ENCODE results near the gene ING5.

DNA sequence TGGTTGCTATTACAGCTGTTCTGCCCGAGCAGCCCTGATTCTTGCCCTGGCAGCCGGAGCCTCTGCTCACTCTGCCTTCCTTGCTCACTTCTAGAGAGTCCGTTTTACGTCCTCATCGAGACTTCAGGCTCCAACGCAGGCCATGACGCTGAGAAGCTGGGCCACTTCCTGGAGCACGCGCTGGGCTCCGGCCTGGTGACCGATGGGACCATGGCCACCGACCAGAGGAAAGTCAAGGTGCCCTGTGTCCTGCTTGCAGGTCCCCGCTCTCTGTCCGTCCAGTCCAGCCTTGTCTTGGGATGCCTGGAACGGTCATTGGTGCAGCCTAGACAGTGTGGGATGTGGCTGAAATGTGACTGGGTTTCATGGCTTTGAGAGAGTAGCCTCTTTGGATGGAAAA, 49.3 kb downstream of the ING5 start:
- TF ChIP-seq EZH2phosphoT487 (conservative IDR thresholded peaks at IDR 0.05; ENCODE audit: low read length), result no peak
- TF ChIP-seq, protein P1, sequence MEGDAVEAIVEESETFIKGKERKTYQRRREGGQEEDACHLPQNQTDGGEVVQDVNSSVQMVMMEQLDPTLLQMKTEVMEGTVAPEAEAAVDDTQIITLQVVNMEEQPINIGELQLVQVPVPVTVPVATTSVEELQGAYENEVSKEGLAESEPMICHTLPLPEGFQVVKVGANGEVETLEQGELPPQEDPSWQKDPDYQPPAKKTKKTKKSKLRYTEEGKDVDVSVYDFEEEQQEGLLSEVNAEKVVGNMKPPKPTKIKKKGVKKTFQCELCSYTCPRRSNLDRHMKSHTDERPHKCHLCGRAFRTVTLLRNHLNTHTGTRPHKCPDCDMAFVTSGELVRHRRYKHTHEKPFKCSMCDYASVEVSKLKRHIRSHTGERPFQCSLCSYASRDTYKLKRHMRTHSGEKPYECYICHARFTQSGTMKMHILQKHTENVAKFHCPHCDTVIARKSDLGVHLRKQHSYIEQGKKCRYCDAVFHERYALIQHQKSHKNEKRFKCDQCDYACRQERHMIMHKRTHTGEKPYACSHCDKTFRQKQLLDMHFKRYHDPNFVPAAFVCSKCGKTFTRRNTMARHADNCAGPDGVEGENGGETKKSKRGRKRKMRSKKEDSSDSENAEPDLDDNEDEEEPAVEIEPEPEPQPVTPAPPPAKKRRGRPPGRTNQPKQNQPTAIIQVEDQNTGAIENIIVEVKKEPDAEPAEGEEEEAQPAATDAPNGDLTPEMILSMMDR (IDR thresholded peaks at IDR 0.05; ENCODE audit: insufficient read depth, low read length, poor library complexity, severe bottlenecking), result no peak
